IPS-11a (cell line): ENCODE measurements around the gene SLC38A7.
"Not testable (repeated sequence)": the region's sequence is repeated elsewhere in the genome, so short reads cannot be mapped to it uniquely, and the experiment has no call there.

Source experiments
- H3K4me3 ChIP-seq: one replicate; pipeline ENCODE4 v1.5.1; 2013; ENCODE audit warnings: low read depth, low read length, control low read depth

SLC38A7 gene

DNA sequence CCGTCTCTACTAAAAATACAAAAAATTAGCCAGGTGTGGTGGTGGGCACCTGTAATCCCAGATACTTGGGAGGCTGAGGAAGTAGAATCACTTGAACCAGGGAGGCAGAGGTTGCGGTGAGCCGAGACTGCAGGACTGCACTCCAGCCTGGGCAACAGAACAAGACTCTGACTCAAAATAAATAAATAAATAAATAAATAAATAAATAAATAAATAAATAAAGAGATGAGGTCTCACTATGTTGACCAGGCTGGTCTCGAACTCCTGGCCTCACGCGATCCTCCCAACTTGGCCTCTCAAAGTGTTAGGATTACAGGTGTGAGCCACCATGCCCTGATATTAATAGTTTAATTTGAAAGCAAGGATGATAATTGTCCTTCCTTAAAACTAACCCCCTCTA lies 47.5 kb downstream of the SLC38A7 start:
- H3K4me3 ChIP-seq, result not testable (repeated sequence)

DNA sequence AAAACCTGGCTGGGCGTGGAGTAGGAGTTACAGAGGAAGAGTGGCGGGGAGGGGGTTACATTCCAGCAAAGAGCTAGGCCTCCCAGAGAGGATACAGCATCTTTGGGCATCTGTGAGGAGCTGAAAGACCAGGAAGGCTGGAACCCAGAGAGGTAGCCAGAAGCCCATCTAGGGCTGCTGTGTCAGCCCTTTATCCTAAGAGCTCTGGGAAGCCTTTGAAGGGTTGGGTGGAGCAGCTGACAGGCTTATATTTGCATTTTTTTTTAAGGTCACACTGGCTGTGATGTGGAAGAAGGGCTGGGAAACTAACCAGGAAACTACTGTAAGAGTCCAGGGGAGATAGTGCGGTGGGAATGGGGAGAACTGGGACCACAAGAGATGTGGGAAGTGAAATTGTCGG lies 48.1 kb downstream of the SLC38A7 start:
- H3K4me3 ChIP-seq, result no peak overlapping the region

DNA sequence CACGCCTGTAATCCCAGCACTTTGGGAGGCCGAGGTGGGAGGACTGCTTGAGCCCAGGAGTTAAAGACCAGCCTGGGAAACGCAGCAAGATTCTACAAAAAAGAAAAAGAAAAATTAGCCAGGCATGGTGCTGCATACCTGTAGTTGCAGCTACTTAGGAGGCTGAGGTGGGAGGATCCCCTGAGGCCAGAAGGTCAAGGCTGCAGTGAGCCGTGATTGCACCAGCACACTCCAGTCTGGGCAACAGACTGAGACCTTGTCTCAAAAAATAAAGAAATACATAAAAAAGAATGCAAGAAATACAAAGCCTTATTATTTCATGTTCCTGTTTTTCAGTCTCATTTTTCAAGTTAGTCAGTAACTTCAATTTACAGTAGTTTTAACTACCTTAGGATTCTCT lies 49.1 kb downstream of the SLC38A7 start:
- no peak overlapping the region for H3K4me3 ChIP-seq

- H3K4me3 ChIP-seq, result no peak overlapping the region
These were observed 50.2 kb downstream of the SLC38A7 start for GRCh38 chr16:58634265-58634802.

DNA sequence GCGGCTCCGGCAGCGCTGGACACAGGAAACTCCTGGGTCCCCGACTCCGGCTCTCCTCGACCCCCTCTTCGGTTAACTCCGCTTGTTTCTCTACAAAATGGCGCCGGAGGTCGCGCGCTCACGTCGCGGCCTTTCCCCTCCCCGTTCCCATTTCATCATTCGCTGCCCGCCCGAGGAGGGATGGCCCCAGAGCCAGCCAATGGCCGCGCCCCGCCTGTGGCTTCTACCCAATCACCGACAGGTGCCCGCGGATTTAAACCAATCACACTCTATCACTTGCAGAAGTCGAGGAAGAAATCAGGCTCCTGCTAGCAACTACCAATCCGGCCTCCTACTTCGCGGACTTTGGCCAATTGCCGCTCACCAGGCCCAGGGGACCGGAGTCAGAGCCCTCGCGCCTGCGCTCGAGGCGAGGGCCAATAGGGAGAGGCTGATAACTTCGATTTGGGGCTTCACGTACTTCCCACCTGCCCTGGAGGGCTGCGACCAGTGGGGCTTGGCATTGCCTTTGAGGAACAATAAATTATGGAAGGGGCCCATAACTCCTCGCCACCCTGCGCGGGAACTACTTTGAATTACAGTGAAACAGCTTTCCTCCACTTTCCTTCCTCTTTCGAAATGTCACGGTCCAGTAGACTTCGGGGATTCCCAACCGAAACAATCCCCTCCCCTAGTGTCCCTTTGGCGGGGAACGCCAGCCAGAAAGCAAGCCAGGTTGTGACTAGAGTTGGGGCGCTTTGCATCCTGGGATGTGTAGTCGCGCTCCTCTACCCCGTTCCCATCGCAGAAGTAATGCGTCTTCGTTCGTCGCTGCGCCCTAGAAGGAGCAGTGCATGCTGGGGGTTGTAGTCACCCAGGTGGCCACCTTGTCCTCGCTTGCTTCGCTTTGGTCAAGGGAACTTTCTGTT lies 54.6 kb downstream of the SLC38A7 start, which contains the start of gene CNOT1:
Gene CNOT1, minus strand, starts transcription at position 94 of the 908 bp plus-strand sequence. CDS start 30,489 bp downstream, outside the sequence.
- peak within 1 kb of the TSS; percentile 98 for H3K4me3 ChIP-seq

- H3K4me3 ChIP-seq, result peak overlapping the region; percentile 98
These were observed 55.5 kb downstream of the SLC38A7 start for GRCh38 chr16:58628845-58629732.

DNA sequence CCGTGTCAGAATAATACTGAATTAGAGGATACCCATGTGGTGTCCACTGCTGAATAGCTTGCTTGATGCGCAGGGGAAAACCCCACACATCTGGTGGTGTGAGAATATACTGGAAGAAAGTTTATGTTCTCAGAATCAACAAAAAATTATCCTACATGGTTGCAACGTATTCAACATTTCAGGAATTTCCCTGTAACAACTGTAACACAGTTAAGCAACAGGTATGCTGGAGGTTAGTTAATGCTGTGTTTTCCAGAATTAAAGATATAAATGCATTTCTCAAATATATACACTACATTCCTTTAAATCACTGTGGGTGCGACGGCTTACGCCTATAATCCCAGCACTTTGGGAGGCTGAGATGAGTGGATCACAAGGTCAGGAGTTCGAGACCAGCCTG lies 60.4 kb downstream of the SLC38A7 start:
- no peak overlapping the region for H3K4me3 ChIP-seq

DNA sequence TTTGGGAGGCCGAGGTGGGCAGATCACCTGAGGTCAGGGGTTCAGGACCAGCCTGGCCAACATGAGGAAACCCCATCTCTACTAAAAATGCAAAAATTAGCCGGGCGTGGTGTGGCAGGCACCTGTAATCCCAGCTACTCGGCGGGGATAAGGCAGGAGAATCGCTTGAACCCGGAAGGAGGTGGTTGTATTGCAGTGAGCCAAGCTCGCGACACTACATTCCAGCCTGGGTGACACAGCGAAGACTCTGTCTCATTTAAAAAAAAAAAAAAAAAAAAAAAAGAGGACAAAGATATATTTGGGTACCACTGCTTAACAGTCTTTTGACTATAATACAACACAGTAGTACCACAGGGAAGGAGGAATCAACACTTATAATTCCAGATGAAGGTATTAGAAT lies 64.2 kb downstream of the SLC38A7 start:
- no peak overlapping the region for H3K4me3 ChIP-seq

- H3K4me3 ChIP-seq, result no peak overlapping the region
These were observed 69.3 kb downstream of the SLC38A7 start for GRCh38 chr16:58615280-58615679.
